NCI-H69 (cell line): ENCODE data around the gene PHAX.
"Not testable (repeated sequence)": the region's sequence is repeated elsewhere in the genome, so short reads cannot be mapped to it uniquely, and the experiment has no call there.

ENCODE experiments used
- DNase-seq: peaks from one replicate; lab custom pipeline; 2025; lab: John Stamatoyannopoulos, UW

Gene PHAX

GRCh38 chr5:126656401-126657007 is 55.8 kb downstream of the PHAX start:
- DNase-seq = peak; percentile 69

- DNase-seq = no peak
These were observed 57.8 kb downstream of the PHAX start for GRCh38 chr5:126658561-126658960.

- DNase-seq = no peak
These were observed 59.2 kb downstream of the PHAX start for GRCh38 chr5:126659805-126660482.

GRCh38 chr5:126664586-126664985 is 63.8 kb downstream of the PHAX start:
- no peak for DNase-seq

- not testable (repeated sequence) for DNase-seq
These were observed 69.4 kb downstream of the PHAX start for GRCh38 chr5:126670109-126670508.

GRCh38 chr5:126671681-126672080 is 70.9 kb downstream of the PHAX start:
- not testable (repeated sequence) for DNase-seq

- no peak for DNase-seq
These were observed 72.7 kb downstream of the PHAX start for GRCh38 chr5:126673477-126673876.

- DNase-seq = peak; percentile 74
These were observed 73.4 kb downstream of the PHAX start for GRCh38 chr5:126674145-126674544.

- peak; percentile 83 for DNase-seq
These were observed 74.6 kb downstream of the PHAX start for GRCh38 chr5:126675338-126675737.

- DNase-seq = peak; percentile 85
These were observed 75.5 kb downstream of the PHAX start for GRCh38 chr5:126676195-126676624.
